Heart left ventricle (tissue), 11 donors: ENCODE data around the gene ALG1L2. TPM values are rescaled to one million over a fixed set of nuclear protein-coding genes. Genes with fewer than 3 reads are reported as not detected.

ENCODE experiments used
- polyA plus RNA-seq, 2 donors: library from polyadenylated mRNA; stranded (reverse); fragments of 200-250 nt; gene quantifications; one replicate each; pipeline ENCODE4 v1.2.3, GENCODE V29; 2013
- total RNA-seq, 9 donors: library from RNA; depleted of rRNA in 2 of 9; stranded (reverse); fragments of >200 nt in 2 of 9; fragmentation: NEBNext Ultra II Directional in 3 of 9; extraction: Animal tissue kit (Norgen Biotek cat#: 25700) in 3 of 9; gene quantifications; one replicate each; pipeline versions ENCODE4 v1.1.0 to v1.2.4, GENCODE V29; 2016 to 2023
- donor health status: ischemic (EF 13 %, LVEDD 7.1; RV severe dilation, severe dysfunction).
- donor health status: healthy with polysubstance abuse.
- donor health status: DM: no; HTN: yes; CAD: no.
- donor health status: DM: no; HTN: no; CAD: no.
- donor health status: ischemic (EF 25% LVEDD 5.7; RV mildly dilated, moderate dysfunction).
- donor health status: healthy.
- donor health status: DM: yes; HTN: yes; CAD: no.
- donor health status: PGD.
- donor health status: nonischemic (EF 23%, LVEDD 6.1; RV moderate dilation, normal function).

Gene ALG1L2
- total and polyA plus RNA-seq, 11 donors = 0.38 to 0.45 TPM; not detected in 9

Other genes starting within 250 kb of the ALG1L2 start
- 10 to 100 TPM; 17.5 to 38.3 (median 23.2) TPM for gene TMCC1, start 188.1 kb upstream of the ALG1L2 start, total RNA-seq
- 1 to 10 TPM; 9.6 to 9.7 TPM for gene TMCC1, start 188.1 kb upstream of the ALG1L2 start, polyA plus RNA-seq
- gene TRH, start 107.1 kb upstream of the ALG1L2 start, total RNA-seq = not detected
- not detected for gene TRH, start 107.1 kb upstream of the ALG1L2 start, polyA plus RNA-seq